Neural cell (in vitro differentiated cells): ENCODE data around the gene NUB1. TPM values are rescaled to one million over a fixed set of nuclear protein-coding genes. Genes with fewer than 3 reads are reported as not detected.

ENCODE experiments used
- H2AFZ ChIP-seq: fragments of 200-600, 300-800 bp; sonication (generic), shearing (Covaris generic); 2 replicates; pipeline ENCODE4 v1.6.0; 2014; ENCODE audit warnings: low read depth, mild to moderate bottlenecking, antibody characterized with exemption, low read length, moderate library complexity
- H3F3A ChIP-seq: fragments of 200-600 bp; shearing (Covaris generic); 2 replicates; pipeline ENCODE4 v1.6.1; 2016; ENCODE audit warnings: mild to moderate bottlenecking, moderate library complexity, mixed read lengths, antibody characterized with exemption, low read length; ENCODE audit not compliant: insufficient read depth, poor library complexity, severe bottlenecking
- H3K27ac ChIP-seq: fragments of 200-600, 300-800 bp; sonication (generic), shearing (Covaris generic); 2 replicates; pipeline ENCODE4 v1.5.1; 2014; ENCODE audit warnings: mild to moderate bottlenecking, low read length, moderate library complexity
- H3K27me3 ChIP-seq: fragments of 300-800, 200-600 bp; sonication (generic), shearing (Covaris generic); 2 replicates; pipeline ENCODE4 v1.6.0; 2014; ENCODE audit warnings: mild to moderate bottlenecking, low read depth, low read length, moderate library complexity; ENCODE audit not compliant: insufficient read depth
- H3K36me3 ChIP-seq: fragments of 300-800, 200-600 bp; sonication (generic), shearing (Covaris generic); 2 replicates; pipeline ENCODE4 v1.5.1; 2014; ENCODE audit warnings: mild to moderate bottlenecking, antibody characterized with exemption, low read length, moderate library complexity; ENCODE audit not compliant: insufficient read depth
- H3K4me2 ChIP-seq: fragments of 300-800, 200-600 bp; sonication (generic), shearing (Covaris generic); 2 replicates; pipeline ENCODE4 v1.6.0; 2014; ENCODE audit warnings: mild to moderate bottlenecking, low read length
- H3K4me3 ChIP-seq: fragments of 300-800, 200-600 bp; sonication (generic), shearing (Covaris generic); 2 replicates; pipeline ENCODE4 v1.5.1; 2014; ENCODE audit warnings: mild to moderate bottlenecking, low read length, moderate library complexity
- H3K79me2 ChIP-seq: fragments of 200-600 bp; shearing (Covaris generic); replicated peaks from 2 replicates; pipeline ENCODE4 v1.6.0; 2014; ENCODE audit warnings: mild to moderate bottlenecking, low read length, moderate library complexity; ENCODE audit not compliant: insufficient read depth
- H3K9ac ChIP-seq: fragments of 300-800, 200-600 bp; sonication (generic), shearing (Covaris generic); 2 replicates; pipeline ENCODE4 v1.6.1; 2016; ENCODE audit warnings: mild to moderate bottlenecking, low read length, mixed read lengths
- H3K9me2 ChIP-seq: fragments of 200-600 bp; shearing (Covaris generic); 2 replicates; pipeline ENCODE4 v1.6.1; 2016; ENCODE audit warnings: mild to moderate bottlenecking, low read length, mixed read lengths; ENCODE audit not compliant: insufficient read depth
- H3K9me3 ChIP-seq: fragments of 200-600, 300-800 bp; sonication (generic), shearing (Covaris generic); 2 replicates; pipeline ENCODE4 v1.6.1; 2016; ENCODE audit warnings: mild to moderate bottlenecking, mixed run types, low read length, moderate library complexity, mixed read lengths
- H4K20me1 ChIP-seq: fragments of 200-600 bp; shearing (Covaris generic); 2 replicates; pipeline ENCODE4 v1.6.1; 2016; ENCODE audit warnings: mild to moderate bottlenecking, mixed run types; ENCODE audit not compliant: insufficient read depth
- EP300 ChIP-seq: fragments of 450-650 bp; conservative IDR thresholded peaks from 2 replicates; pipeline ENCODE4 v1.6.1; 2014; ENCODE audit warnings: antibody characterized with exemption, mild to moderate bottlenecking, moderate library complexity; ENCODE audit not compliant: poor library complexity, severe bottlenecking
- EZH2 ChIP-seq: fragments of 200-600, 300-800 bp; shearing (Covaris generic), sonication (generic); IDR thresholded peaks from 2 replicates; pipeline ENCODE4 v1.6.1; 2014; ENCODE audit warnings: antibody characterized with exemption, low read length, borderline replicate concordance, mild to moderate bottlenecking; ENCODE audit not compliant: insufficient read depth, poor library complexity, severe bottlenecking
- MXI1 ChIP-seq: fragments of 450-650 bp; conservative IDR thresholded peaks from 2 replicates; pipeline ENCODE4 v1.6.1; 2014; ENCODE audit warnings: antibody characterized with exemption, mild to moderate bottlenecking; ENCODE audit not compliant: poor library complexity, severe bottlenecking
- POLR2AphosphoS5 ChIP-seq: IDR thresholded peaks from 2 replicates; pipeline ENCODE4 v1.6.1; 2012
- RAD21 ChIP-seq: fragments of 450-650 bp; conservative IDR thresholded peaks from 2 replicates; pipeline ENCODE4 v1.6.1; 2014; ENCODE audit warnings: antibody characterized with exemption, mild to moderate bottlenecking, moderate library complexity
- SMC3 ChIP-seq: fragments of 450-650 bp; conservative IDR thresholded peaks from 2 replicates; pipeline ENCODE4 v1.6.1; 2014; ENCODE audit warnings: antibody characterized with exemption, mild to moderate bottlenecking, moderate library complexity; ENCODE audit not compliant: poor library complexity
- TAF1 ChIP-seq: IDR thresholded peaks from 2 replicates; pipeline ENCODE4 v1.6.1; 2012; ENCODE audit warnings: low read depth
- polyA plus RNA-seq: library from polyadenylated mRNA; depleted of rRNA; stranded (reverse); fragments of >200 nt; gene quantifications from 2 replicates; pipeline ENCODE4 v1.2.3, GENCODE V29; 2014
- TF ChIP-seq, protein P1 (sequence below): fragments of 450-650 bp; IDR thresholded peaks from 2 replicates; pipeline ENCODE4 v1.5.1; 2014; ENCODE audit warnings: antibody characterized with exemption, mild to moderate bottlenecking, moderate library complexity; ENCODE audit not compliant: poor library complexity, severe bottlenecking
- TF ChIP-seq, protein P2 (sequence below): IDR thresholded peaks from 2 replicates; pipeline ENCODE4 v1.6.1; 2012; ENCODE audit warnings: borderline replicate concordance

The NUB1 gene
- polyA plus RNA-seq, 1 donor from 2014 or later, result 48.4 TPM

DNA sequence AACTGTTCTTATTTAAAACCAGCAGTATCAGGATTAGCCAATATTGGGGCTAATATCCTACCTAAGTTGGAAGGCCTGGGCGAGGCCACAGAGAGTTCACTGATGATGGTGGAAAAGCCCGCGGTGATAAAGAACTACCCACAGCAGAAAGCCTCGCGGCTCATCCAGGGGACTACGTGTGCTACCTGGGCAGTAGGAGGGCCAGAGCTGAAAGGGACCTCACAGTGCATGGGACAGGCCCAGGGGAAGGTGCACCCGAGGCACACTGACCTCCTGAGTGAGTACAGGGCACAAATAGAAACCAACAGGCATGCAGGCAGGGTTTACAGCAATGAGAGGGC, 66.9 kb downstream of the NUB1 start:
- peaks cover 6% of the 10 kb centered on the region for H3K27me3 ChIP-seq
- H2AFZ ChIP-seq, result no peak overlapping the region
- H3K9me3 ChIP-seq, result no peaks in the 10 kb centered on the region
- H3K27ac ChIP-seq, result no peak overlapping the region
- H3K4me3 ChIP-seq, result peak overlapping the region; percentile 94
- no peaks in the 10 kb centered on the region for H4K20me1 ChIP-seq
- H3K36me3 ChIP-seq, result no peaks in the 10 kb centered on the region
- TF ChIP-seq EZH2 (no peak), RAD21 (no peak), POLR2AphosphoS5 (no peak), MXI1 (no peak), SMC3 (no peak), EP300 (no peak), TAF1 (no peak)
- TF ChIP-seq, protein P1, sequence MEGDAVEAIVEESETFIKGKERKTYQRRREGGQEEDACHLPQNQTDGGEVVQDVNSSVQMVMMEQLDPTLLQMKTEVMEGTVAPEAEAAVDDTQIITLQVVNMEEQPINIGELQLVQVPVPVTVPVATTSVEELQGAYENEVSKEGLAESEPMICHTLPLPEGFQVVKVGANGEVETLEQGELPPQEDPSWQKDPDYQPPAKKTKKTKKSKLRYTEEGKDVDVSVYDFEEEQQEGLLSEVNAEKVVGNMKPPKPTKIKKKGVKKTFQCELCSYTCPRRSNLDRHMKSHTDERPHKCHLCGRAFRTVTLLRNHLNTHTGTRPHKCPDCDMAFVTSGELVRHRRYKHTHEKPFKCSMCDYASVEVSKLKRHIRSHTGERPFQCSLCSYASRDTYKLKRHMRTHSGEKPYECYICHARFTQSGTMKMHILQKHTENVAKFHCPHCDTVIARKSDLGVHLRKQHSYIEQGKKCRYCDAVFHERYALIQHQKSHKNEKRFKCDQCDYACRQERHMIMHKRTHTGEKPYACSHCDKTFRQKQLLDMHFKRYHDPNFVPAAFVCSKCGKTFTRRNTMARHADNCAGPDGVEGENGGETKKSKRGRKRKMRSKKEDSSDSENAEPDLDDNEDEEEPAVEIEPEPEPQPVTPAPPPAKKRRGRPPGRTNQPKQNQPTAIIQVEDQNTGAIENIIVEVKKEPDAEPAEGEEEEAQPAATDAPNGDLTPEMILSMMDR, result no peak
- TF ChIP-seq, protein P2, sequence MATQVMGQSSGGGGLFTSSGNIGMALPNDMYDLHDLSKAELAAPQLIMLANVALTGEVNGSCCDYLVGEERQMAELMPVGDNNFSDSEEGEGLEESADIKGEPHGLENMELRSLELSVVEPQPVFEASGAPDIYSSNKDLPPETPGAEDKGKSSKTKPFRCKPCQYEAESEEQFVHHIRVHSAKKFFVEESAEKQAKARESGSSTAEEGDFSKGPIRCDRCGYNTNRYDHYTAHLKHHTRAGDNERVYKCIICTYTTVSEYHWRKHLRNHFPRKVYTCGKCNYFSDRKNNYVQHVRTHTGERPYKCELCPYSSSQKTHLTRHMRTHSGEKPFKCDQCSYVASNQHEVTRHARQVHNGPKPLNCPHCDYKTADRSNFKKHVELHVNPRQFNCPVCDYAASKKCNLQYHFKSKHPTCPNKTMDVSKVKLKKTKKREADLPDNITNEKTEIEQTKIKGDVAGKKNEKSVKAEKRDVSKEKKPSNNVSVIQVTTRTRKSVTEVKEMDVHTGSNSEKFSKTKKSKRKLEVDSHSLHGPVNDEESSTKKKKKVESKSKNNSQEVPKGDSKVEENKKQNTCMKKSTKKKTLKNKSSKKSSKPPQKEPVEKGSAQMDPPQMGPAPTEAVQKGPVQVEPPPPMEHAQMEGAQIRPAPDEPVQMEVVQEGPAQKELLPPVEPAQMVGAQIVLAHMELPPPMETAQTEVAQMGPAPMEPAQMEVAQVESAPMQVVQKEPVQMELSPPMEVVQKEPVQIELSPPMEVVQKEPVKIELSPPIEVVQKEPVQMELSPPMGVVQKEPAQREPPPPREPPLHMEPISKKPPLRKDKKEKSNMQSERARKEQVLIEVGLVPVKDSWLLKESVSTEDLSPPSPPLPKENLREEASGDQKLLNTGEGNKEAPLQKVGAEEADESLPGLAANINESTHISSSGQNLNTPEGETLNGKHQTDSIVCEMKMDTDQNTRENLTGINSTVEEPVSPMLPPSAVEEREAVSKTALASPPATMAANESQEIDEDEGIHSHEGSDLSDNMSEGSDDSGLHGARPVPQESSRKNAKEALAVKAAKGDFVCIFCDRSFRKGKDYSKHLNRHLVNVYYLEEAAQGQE, result no peak
- peak overlapping the region; percentile 83 for H3K9ac ChIP-seq
- peak overlapping the region; percentile 64 for H3K4me2 ChIP-seq
- H3K79me2 ChIP-seq, result no peaks in the 10 kb centered on the region
- no peaks in the 10 kb centered on the region for H3F3A ChIP-seq
- H3K9me2 ChIP-seq, result no peaks in the 10 kb centered on the region

DNA sequence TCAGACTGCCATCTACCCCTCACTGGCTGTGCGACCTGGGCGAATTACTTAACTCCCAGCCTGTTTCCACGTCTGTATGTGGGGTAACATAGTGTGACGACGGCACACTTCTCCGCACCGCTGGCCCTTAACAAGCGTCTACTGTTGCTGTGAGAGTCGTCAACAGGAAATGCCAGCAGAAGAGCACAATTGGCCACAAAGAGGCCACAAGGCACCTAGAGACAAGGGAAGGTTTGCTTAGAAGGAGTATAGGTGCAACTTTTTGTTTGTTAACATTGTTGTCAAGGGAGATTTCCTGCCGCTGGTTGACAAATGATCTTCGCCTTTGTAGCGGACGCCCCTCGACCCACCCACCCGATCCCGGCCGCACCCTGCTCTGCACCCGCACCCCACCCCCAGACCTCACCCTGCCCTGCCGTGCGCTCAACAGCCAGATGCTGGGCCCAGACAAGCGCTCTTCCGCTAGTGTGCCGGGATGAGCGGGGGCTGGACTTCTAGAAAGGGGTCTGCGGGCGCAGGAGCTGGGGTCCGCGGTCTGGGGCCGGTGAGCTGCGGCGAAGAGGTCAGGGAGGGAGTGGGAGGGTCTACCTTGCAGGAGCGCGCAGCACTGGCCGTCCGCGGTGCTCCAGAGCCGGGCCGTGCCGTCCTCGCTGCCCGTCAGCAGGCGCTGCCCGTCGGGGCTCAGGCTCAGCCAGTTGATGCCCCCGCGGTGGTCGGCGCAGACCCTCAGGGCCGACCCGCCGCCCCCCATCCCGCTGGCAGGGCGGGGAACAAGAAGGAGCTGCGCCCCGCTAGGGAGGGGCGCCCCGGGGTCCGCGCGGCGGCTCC, 67.4 kb downstream of the NUB1 start:
- no peaks in the 10 kb centered on the region for H3K9me2 ChIP-seq
- H3K79me2 ChIP-seq, result no peaks in the 10 kb centered on the region
- no peaks in the 10 kb centered on the region for H3K36me3 ChIP-seq
- H2AFZ ChIP-seq, result peak overlapping the region; percentile 73
- peaks cover 6% of the 10 kb centered on the region for H3K27me3 ChIP-seq
- no peaks in the 10 kb centered on the region for H4K20me1 ChIP-seq
- peak overlapping the region; percentile 83 for H3K9ac ChIP-seq
- H3K9me3 ChIP-seq, result no peaks in the 10 kb centered on the region
- peak overlapping the region; percentile 60 for H3K27ac ChIP-seq
- TF ChIP-seq POLR2AphosphoS5 (no peak), EZH2 (no peak), RAD21 (no peak), SMC3 (peak; percentile 30), TAF1 (no peak), MXI1 (peak; percentile 10), EP300 (no peak)
- TF ChIP-seq, protein P1, result peak; percentile 27
- TF ChIP-seq, protein P2, result no peak
- no peaks in the 10 kb centered on the region for H3F3A ChIP-seq
- peak overlapping the region; percentile 94 for H3K4me3 ChIP-seq
- H3K4me2 ChIP-seq, result peak overlapping the region; percentile 64
